GM03348 (cell line): ENCODE results near the gene TNFAIP1.

Experiments used
- DNase-seq: peaks from one replicate; pipeline ENCODE4 v3.0.0; 2012; ENCODE audit warnings: low spot score

The TNFAIP1 gene

DNA sequence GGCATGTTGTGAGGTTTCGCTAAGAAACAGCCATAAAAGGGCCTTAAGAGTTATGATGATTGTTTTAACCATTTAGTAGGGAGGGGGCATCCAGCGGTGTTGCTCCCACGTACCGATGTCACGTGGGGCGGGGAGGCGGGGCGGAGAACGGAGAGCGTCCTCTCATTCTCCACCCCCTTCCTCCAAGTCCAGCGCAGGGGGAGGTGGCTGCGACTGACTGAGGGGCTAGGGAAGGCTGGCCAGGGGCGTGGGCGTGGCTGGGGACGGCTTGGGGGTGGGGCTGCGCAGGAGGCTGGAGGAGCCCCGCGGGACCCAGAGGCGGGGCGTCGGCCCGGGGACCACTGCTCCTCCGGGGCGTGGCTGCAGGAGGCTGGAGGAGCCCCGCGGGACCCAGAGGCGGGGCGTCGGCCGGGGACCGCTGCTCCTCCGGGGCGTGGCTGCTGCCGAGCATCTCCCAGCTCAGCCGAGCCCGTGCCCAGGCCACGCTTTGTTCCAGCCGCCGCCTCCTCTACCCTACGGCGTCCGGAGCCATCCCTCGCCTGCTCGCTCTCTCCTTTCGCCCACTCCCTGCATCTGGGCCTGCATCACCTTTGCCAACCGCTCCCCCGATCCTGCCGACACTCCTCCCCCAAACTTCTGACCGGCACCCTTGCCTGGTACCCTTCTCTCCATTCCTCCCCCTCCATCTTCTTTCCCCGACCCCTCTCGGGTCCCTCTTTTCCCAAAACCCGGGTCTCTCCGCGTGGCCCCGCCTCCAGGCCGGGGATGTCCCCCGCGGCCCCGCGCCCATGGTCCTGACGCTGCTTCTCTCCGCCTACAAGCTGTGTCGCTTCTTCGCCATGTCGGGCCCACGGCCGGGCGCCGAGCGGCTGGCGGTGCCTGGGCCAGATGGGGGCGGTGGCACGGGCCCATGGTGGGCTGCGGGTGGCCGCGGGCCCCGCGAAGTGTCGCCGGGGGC is 36.0 kb downstream of the TNFAIP1 start, which contains the start of gene SARM1:
SARM1 (plus strand) TSS at position 450 of the 958 bp plus-strand sequence; CDS start at position 789, 339 bp downstream.
- peak; percentile 94 for DNase-seq

DNA sequence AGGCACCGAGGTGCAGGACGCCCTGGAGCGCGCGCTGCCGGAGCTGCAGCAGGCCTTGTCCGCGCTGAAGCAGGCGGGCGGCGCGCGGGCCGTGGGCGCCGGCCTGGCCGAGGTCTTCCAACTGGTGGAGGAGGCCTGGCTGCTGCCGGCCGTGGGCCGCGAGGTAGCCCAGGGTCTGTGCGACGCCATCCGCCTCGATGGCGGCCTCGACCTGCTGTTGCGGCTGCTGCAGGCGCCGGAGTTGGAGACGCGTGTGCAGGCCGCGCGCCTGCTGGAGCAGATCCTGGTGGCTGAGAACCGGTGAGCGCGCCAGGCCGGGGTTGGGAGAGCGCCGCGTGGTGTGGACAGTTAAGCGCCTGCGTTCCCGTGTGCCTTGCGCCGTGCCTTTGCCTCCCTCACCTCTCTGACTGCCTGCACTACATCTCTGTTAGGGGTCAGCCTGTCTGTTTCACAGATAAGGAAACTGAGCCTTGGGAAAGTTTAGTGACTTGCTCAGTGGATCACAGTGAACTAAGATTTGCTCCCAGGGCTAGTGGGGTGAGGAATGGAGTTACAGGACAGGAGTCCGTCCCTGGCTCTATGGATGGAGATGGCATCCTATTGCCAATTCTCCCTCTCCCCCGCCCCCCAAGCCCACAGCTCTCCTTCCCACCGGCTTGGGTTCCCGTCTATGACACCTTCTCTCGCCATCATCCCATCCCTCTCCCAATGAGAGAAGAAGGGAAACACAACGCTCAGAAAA is 36.8 kb downstream of the TNFAIP1 start:
- peak; percentile 51 for DNase-seq

GRCh38 chr17:28372945-28373274 is 37.3 kb downstream of the TNFAIP1 start:
- no peak for DNase-seq

- DNase-seq: no peak
Measured at GRCh38 chr17:28379814-28380801, 44.5 kb downstream of the TNFAIP1 start.

DNA sequence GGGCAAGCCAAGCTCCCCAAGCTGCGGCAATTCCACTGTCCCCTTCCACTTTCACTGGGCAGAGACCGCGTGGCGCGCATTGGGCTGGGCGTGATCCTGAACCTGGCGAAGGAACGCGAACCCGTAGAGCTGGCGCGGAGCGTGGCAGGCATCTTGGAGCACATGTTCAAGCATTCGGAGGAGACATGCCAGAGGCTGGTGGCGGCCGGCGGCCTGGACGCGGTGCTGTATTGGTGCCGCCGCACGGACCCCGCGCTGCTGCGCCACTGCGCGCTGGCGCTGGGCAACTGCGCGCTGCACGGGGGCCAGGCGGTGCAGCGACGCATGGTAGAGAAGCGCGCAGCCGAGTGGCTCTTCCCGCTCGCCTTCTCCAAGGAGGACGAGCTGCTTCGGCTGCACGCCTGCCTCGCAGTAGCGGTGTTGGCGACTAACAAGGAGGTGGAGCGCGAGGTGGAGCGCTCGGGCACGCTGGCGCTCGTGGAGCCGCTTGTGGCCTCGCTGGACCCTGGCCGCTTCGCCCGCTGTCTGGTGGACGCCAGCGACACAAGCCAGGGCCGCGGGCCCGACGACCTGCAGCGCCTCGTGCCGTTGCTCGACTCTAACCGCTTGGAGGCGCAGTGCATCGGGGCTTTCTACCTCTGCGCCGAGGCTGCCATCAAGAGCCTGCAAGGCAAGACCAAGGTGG is 45.7 kb downstream of the TNFAIP1 start:
- no peak for DNase-seq

DNA sequence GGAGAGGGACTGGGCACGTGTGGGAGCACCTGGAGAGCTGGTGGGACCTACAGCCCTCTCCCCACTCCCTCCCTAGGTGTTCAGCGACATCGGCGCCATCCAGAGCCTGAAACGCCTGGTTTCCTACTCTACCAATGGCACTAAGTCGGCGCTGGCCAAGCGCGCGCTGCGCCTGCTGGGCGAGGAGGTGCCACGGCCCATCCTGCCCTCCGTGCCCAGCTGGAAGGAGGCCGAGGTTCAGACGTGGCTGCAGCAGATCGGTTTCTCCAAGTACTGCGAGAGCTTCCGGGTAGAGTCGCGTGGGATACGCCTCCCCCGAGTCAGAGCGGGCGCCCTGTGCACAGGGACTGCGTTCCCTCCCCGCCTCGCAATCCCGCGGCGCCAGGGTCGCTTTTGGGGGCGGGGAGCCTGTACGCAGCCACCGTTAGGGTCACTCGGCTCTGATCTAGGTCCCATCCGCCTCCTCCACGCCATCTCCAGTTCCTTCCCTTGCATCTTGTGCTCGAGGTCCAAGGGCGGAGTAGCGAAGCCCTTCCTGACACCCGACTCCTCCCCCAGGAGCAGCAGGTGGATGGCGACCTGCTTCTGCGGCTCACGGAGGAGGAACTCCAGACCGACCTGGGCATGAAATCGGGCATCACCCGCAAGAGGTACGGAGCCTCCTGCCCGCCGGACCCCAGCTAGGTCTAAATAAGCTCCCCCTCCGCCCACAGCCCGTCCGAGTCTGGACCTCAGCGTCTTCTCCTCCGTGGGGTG is 48.9 kb downstream of the TNFAIP1 start:
- peak; percentile 69 for DNase-seq

GRCh38 chr17:28385037-28385400 is 49.5 kb downstream of the TNFAIP1 start:
- DNase-seq: no peak

- no peak for DNase-seq
Measured at GRCh38 chr17:28385406-28385805, 49.8 kb downstream of the TNFAIP1 start.

DNA sequence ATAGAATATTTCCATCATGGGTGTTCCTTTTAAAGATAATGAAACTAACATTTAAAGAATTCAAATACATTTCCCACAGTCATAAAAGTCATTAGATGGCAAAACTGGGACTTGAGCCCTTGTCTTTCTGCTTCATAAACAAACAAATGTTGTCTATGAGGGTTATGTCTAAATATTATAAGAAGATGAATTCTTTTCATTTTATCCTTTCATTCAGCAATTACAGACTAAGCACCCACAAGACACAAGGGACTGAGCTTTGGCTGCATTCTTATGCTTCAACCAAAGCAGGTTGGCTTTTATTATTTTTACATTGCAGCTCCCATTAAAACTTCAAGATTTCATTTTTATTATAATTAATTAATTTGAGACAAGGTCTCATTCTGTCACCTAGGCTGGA is 50.8 kb downstream of the TNFAIP1 start:
- no peak for DNase-seq

DNA sequence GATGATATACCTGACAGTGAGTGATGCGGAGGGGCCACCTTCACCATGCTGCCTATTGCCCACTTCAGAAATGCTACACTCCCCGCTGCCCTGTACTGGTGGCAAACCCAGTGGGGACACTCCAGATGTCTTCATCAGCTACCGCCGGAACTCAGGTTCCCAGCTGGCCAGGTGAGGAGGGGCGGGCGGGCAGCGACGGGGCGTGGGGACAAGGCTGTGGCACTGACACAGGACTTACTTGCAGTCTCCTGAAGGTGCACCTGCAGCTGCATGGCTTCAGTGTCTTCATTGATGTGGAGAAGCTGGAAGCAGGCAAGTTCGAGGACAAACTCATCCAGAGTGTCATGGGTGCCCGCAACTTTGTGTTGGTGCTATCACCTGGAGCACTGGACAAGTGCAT is 52.5 kb downstream of the TNFAIP1 start:
- DNase-seq: no peak

GRCh38 chr17:28390141-28390540 is 54.6 kb downstream of the TNFAIP1 start:
- no peak for DNase-seq

DNA sequence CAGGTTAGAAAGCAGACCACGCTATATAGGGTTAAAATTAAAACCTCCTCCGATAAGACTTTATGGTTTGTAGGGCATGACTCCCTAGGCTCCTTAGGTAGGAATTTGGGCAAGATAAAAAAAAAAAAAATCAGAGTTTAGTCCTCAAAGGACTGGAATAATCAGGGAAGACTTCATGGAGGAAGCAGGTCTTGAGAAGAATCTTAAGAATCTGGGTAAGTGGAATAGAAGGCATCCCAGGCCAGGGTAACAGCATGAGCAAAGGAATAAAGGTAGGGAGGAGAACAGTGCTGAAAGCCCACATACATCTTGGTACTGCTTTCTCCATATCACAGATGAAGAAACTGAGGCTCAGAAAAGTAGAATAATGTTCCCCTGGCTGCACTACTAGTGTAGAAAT is 55.0 kb downstream of the TNFAIP1 start:
- DNase-seq: no peak

DNA sequence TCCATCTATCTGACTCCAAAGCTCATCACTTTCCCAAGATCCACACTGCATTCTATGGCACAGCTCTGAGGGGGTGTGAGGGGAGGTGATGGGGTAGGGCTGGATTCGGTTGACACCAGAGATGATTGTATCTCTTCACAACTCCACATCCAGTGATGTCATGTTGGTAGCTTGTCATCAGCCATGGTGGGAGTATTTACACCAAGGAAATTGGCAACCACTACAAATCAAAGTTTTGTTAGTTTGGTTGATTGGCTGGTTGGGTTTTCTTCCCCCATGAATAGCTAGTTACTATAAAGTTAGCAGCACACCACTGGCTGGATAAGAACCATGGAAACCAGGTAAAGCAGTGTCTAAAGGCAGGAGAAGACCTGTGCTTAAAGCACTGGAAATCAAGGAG is 55.4 kb downstream of the TNFAIP1 start:
- DNase-seq: no peak

GRCh38 chr17:28391401-28391800 is 55.8 kb downstream of the TNFAIP1 start:
- no peak for DNase-seq

GRCh38 chr17:28392491-28392890 is 56.9 kb downstream of the TNFAIP1 start:
- peak; percentile 55 for DNase-seq

DNA sequence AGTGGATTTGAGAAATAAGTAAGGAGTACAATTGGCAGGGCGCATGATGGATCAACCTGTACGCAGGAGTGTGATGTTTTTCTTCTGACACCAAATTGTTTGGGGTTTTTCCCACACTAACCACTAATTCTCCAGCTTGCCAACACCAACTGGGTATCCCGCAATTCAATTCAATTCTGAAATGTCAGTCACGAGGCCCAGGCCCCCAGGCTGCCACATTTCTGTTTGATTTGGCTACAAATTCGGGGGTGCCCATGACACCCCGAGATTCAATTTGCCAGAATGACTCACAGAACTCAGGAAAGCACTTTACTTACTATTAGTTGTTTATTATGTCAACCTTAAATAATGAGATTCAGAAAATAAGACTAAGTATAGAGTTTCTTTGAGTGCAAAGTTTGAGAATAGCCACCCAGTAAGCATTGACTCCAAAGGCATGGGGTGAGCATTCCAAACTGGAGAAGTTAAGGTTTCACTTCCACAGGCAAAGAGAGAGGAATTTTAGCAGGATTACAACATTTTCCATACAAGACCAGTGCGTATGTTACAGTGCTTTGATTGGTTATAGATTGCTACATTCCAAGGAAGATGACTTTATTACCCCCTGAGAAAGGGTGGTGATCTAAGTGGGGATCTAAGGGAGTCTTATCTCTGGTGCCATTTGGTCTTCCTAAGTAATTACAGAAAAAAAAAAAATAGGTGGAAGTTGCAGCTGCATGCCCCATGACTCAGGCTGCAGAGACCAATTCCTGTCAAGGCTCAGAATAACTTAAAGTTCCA is 59.0 kb downstream of the TNFAIP1 start:
- DNase-seq: no peak

DNA sequence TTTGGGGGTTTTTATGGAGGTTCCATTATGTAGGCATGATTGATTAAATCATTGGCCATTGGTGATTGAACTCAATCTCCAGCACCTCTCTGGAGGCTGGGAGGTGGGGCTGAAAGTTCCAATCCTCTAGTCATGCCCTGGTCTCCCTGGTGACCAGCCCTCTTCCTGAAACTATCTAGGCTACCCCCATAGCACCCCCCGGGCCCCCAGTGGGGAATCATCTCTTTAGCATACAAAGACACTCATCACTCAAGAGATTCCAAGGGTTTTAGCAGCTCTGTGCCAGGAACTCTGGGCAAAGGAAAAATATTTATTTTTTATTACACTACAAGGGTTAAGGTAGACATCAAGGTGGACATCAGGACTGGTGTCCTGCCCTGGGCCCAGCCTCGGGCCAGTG is 59.9 kb downstream of the TNFAIP1 start:
- DNase-seq: no peak

GRCh38 chr17:28395968-28396367 is 60.4 kb downstream of the TNFAIP1 start:
- DNase-seq: no peak
